ENCODE results near the gene STK33.

Gene STK33

GRCh38 chr11:8584511-8584910 is 9.5 kb downstream of the STK33 start:
- Histone ChIP-seq H3K27me3 (replicated peaks; ENCODE audit: control insufficient read depth, insufficient read depth, low read length, poor library complexity, severe bottlenecking) (no peaks in the 10 kb centered on the region), H3K9me3 (ENCODE audit: control insufficient read depth, low read length) (no peaks in the 10 kb centered on the region), H3K36me3 (ENCODE audit: control insufficient read depth, insufficient read depth, low read length) (no peaks in the 10 kb centered on the region), H3K4me1 (ENCODE audit: control insufficient read depth, insufficient read depth, low read length, poor library complexity, severe bottlenecking) (no peaks in the 10 kb centered on the region), H3K4me3 (ENCODE audit: insufficient read depth, low read depth, low read length, poor library complexity, severe bottlenecking) (no peak overlapping the region), H3K27ac (ENCODE audit: insufficient read depth, low read length, poor library complexity, severe bottlenecking) (no peak overlapping the region)
- DNase-seq: no peak

GRCh38 chr11:8584082-8584481 is 9.9 kb downstream of the STK33 start:
- H3K9me3 ChIP-seq (ENCODE audit: control insufficient read depth, low read length): no peaks in the 10 kb centered on the region
- no peak overlapping the region for H3K27ac ChIP-seq (ENCODE audit: insufficient read depth, low read length, poor library complexity, severe bottlenecking)
- H3K27me3 ChIP-seq (replicated peaks; ENCODE audit: control insufficient read depth, insufficient read depth, low read length, poor library complexity, severe bottlenecking): no peaks in the 10 kb centered on the region
- H3K4me3 ChIP-seq (ENCODE audit: insufficient read depth, low read depth, low read length, poor library complexity, severe bottlenecking): no peak overlapping the region
- no peaks in the 10 kb centered on the region for H3K36me3 ChIP-seq (ENCODE audit: control insufficient read depth, insufficient read depth, low read length)
- H3K4me1 ChIP-seq (ENCODE audit: control insufficient read depth, insufficient read depth, low read length, poor library complexity, severe bottlenecking): no peaks in the 10 kb centered on the region
- DNase-seq: no peak

GRCh38 chr11:8581300-8581699 is 12.7 kb downstream of the STK33 start:
- Histone ChIP-seq H3K4me1 (ENCODE audit: control insufficient read depth, insufficient read depth, low read length, poor library complexity, severe bottlenecking) (no peaks in the 10 kb centered on the region), H3K27ac (ENCODE audit: insufficient read depth, low read length, poor library complexity, severe bottlenecking) (no peak overlapping the region), H3K4me3 (ENCODE audit: insufficient read depth, low read depth, low read length, poor library complexity, severe bottlenecking) (no peak overlapping the region), H3K9me3 (ENCODE audit: control insufficient read depth, low read length) (no peaks in the 10 kb centered on the region), H3K36me3 (ENCODE audit: control insufficient read depth, insufficient read depth, low read length) (no peaks in the 10 kb centered on the region), H3K27me3 (replicated peaks; ENCODE audit: control insufficient read depth, insufficient read depth, low read length, poor library complexity, severe bottlenecking) (no peaks in the 10 kb centered on the region)
- DNase-seq: no peak

- DNase-seq: no peak
- Histone ChIP-seq H3K9me3 (ENCODE audit: control insufficient read depth, low read length) (no peaks in the 10 kb centered on the region), H3K27ac (ENCODE audit: insufficient read depth, low read length, poor library complexity, severe bottlenecking) (no peak overlapping the region), H3K4me3 (ENCODE audit: insufficient read depth, low read depth, low read length, poor library complexity, severe bottlenecking) (no peak overlapping the region), H3K36me3 (ENCODE audit: control insufficient read depth, insufficient read depth, low read length) (no peaks in the 10 kb centered on the region), H3K4me1 (ENCODE audit: control insufficient read depth, insufficient read depth, low read length, poor library complexity, severe bottlenecking) (no peaks in the 10 kb centered on the region), H3K27me3 (replicated peaks; ENCODE audit: control insufficient read depth, insufficient read depth, low read length, poor library complexity, severe bottlenecking) (no peaks in the 10 kb centered on the region)
Measured at GRCh38 chr11:8577791-8578581, 16.0 kb downstream of the STK33 start.

GRCh38 chr11:8574798-8575197 is 19.2 kb downstream of the STK33 start:
- no peaks in the 10 kb centered on the region for H3K27me3 ChIP-seq (replicated peaks; ENCODE audit: control insufficient read depth, insufficient read depth, low read length, poor library complexity, severe bottlenecking)
- H3K27ac ChIP-seq (ENCODE audit: insufficient read depth, low read length, poor library complexity, severe bottlenecking): no peak overlapping the region
- DNase-seq: no peak
- H3K4me1 ChIP-seq (ENCODE audit: control insufficient read depth, insufficient read depth, low read length, poor library complexity, severe bottlenecking): no peaks in the 10 kb centered on the region
- no peaks in the 10 kb centered on the region for H3K9me3 ChIP-seq (ENCODE audit: control insufficient read depth, low read length)
- H3K4me3 ChIP-seq (ENCODE audit: insufficient read depth, low read depth, low read length, poor library complexity, severe bottlenecking): no peak overlapping the region
- no peaks in the 10 kb centered on the region for H3K36me3 ChIP-seq (ENCODE audit: control insufficient read depth, insufficient read depth, low read length)

GRCh38 chr11:8573777-8574176 is 20.3 kb downstream of the STK33 start:
- Histone ChIP-seq H3K36me3 (ENCODE audit: control insufficient read depth, insufficient read depth, low read length) (no peaks in the 10 kb centered on the region), H3K9me3 (ENCODE audit: control insufficient read depth, low read length) (no peaks in the 10 kb centered on the region), H3K4me3 (ENCODE audit: insufficient read depth, low read depth, low read length, poor library complexity, severe bottlenecking) (no peak overlapping the region), H3K27me3 (replicated peaks; ENCODE audit: control insufficient read depth, insufficient read depth, low read length, poor library complexity, severe bottlenecking) (no peaks in the 10 kb centered on the region), H3K4me1 (ENCODE audit: control insufficient read depth, insufficient read depth, low read length, poor library complexity, severe bottlenecking) (no peaks in the 10 kb centered on the region), H3K27ac (ENCODE audit: insufficient read depth, low read length, poor library complexity, severe bottlenecking) (no peak overlapping the region)
- no peak for DNase-seq

GRCh38 chr11:8567602-8568198 is 26.3 kb downstream of the STK33 start:
- no peak overlapping the region for H3K4me3 ChIP-seq (ENCODE audit: insufficient read depth, low read depth, low read length, poor library complexity, severe bottlenecking)
- no peak for DNase-seq
- peaks cover 5% of the 10 kb centered on the region for H3K27me3 ChIP-seq (replicated peaks; ENCODE audit: control insufficient read depth, insufficient read depth, low read length, poor library complexity, severe bottlenecking)
- H3K27ac ChIP-seq (ENCODE audit: insufficient read depth, low read length, poor library complexity, severe bottlenecking): no peak overlapping the region
- no peaks in the 10 kb centered on the region for H3K36me3 ChIP-seq (ENCODE audit: control insufficient read depth, insufficient read depth, low read length)
- H3K9me3 ChIP-seq (ENCODE audit: control insufficient read depth, low read length): no peaks in the 10 kb centered on the region
- no peaks in the 10 kb centered on the region for H3K4me1 ChIP-seq (ENCODE audit: control insufficient read depth, insufficient read depth, low read length, poor library complexity, severe bottlenecking)

- Histone ChIP-seq H3K4me3 (ENCODE audit: insufficient read depth, low read depth, low read length, poor library complexity, severe bottlenecking) (no peak overlapping the region), H3K9me3 (ENCODE audit: control insufficient read depth, low read length) (no peaks in the 10 kb centered on the region), H3K27ac (ENCODE audit: insufficient read depth, low read length, poor library complexity, severe bottlenecking) (no peak overlapping the region), H3K36me3 (ENCODE audit: control insufficient read depth, insufficient read depth, low read length) (no peaks in the 10 kb centered on the region), H3K4me1 (ENCODE audit: control insufficient read depth, insufficient read depth, low read length, poor library complexity, severe bottlenecking) (no peaks in the 10 kb centered on the region), H3K27me3 (replicated peaks; ENCODE audit: control insufficient read depth, insufficient read depth, low read length, poor library complexity, severe bottlenecking) (peaks cover 5% of the 10 kb centered on the region)
- no peak for DNase-seq
Measured at GRCh38 chr11:8566613-8567210, 27.3 kb downstream of the STK33 start.

- Histone ChIP-seq H3K4me1 (ENCODE audit: control insufficient read depth, insufficient read depth, low read length, poor library complexity, severe bottlenecking) (no peaks in the 10 kb centered on the region), H3K36me3 (ENCODE audit: control insufficient read depth, insufficient read depth, low read length) (no peaks in the 10 kb centered on the region), H3K27me3 (replicated peaks; ENCODE audit: control insufficient read depth, insufficient read depth, low read length, poor library complexity, severe bottlenecking) (peaks cover 5% of the 10 kb centered on the region), H3K27ac (ENCODE audit: insufficient read depth, low read length, poor library complexity, severe bottlenecking) (no peak overlapping the region), H3K4me3 (ENCODE audit: insufficient read depth, low read depth, low read length, poor library complexity, severe bottlenecking) (no peak overlapping the region), H3K9me3 (ENCODE audit: control insufficient read depth, low read length) (no peaks in the 10 kb centered on the region)
- no peak for DNase-seq
Measured at GRCh38 chr11:8564526-8564925, 29.5 kb downstream of the STK33 start.

- Histone ChIP-seq H3K4me1 (ENCODE audit: control insufficient read depth, insufficient read depth, low read length, poor library complexity, severe bottlenecking) (no peaks in the 10 kb centered on the region), H3K4me3 (ENCODE audit: insufficient read depth, low read depth, low read length, poor library complexity, severe bottlenecking) (no peak overlapping the region), H3K9me3 (ENCODE audit: control insufficient read depth, low read length) (no peaks in the 10 kb centered on the region), H3K36me3 (ENCODE audit: control insufficient read depth, insufficient read depth, low read length) (no peaks in the 10 kb centered on the region), H3K27me3 (replicated peaks; ENCODE audit: control insufficient read depth, insufficient read depth, low read length, poor library complexity, severe bottlenecking) (no peaks in the 10 kb centered on the region), H3K27ac (ENCODE audit: insufficient read depth, low read length, poor library complexity, severe bottlenecking) (no peak overlapping the region)
- no peak for DNase-seq
Measured at GRCh38 chr11:8561461-8561860, 32.6 kb downstream of the STK33 start.
